Hematopoietic multipotent progenitor cell treated with erythropoietin and hydrocortisone succinate and interleukin-3 and kit ligand, for 17 days (in vitro differentiated cells): ENCODE data around the gene MYH7.

ENCODE experiments used
- DNase-seq: peaks from one replicate; pipeline ENCODE4 v3.0.0-alpha.2; 2015; ENCODE audit warnings: low spot score

MYH7 gene

DNA sequence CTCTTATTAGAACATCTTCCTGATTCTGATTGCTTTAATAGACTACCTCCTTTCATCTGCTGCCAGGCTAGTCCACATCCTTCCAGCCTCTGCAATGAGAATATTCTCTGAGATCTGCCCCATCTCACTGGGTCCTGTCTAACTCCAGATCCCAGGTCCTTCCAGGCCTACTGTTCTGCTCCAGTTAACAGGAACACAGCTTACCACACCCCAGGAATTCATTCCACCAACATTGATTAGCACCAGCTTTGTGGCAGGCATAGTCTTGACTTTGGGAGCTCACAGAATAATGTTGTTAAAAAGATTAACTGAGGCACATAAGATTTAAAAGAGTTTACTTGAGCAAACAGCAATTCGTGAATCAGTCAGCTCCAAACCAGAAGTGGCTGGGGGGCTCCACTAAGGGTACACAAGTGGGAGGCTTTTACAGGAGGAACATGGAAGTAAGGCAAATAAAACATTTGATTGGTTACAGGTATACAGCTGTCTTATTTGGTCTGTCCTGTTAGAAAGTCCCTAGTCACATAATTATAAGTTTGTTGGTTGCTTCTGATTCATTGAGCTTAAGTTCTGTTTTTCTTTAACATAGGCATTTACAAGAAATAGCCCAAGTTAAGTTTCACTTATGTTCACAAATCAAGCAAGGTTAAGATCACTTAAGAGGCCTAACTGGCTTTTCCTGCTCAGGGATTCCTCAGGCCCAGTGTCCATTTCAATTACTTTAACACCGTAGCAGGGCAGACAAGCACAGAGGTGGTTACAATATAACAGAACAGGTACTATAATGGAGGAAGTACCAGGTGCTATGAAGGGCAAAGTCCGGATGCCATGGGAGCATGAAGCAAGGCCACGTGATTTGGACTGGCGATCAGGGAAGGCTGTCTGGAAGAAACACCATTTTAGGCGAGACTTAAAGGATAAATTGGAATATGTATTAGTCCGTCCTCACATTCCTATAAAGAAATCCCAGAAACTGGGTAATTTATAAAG is 12.2 kb upstream of the MYH7 start:
- no peak for DNase-seq

DNA sequence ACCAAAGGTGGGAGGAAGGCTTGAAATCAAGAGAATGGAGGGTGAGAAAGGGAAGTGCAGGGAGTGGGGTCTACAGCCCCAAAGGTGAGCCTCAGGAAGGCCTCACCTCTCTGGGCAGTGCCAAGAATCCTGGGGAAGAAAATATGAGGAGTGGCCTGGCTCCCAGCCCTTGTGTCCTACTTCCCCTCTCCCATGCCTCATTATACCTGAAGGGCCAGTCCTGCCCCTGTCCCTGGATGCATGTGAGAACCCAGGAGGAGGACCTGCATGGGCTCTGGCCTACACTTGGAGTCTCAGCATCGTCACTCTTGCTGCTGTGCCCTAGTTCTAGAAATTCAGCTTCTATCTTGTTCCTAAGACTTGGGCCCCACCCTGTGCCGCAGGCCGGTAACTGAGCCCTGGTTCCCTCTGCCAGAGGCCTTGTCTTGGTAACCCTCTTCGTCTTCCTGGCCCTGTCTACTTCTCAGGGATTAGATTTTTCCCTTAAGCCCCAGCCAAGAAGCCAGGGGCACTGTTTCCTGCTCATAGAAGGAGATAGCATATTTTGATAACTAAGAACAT is 10.9 kb upstream of the MYH7 start:
- DNase-seq = no peak

DNA sequence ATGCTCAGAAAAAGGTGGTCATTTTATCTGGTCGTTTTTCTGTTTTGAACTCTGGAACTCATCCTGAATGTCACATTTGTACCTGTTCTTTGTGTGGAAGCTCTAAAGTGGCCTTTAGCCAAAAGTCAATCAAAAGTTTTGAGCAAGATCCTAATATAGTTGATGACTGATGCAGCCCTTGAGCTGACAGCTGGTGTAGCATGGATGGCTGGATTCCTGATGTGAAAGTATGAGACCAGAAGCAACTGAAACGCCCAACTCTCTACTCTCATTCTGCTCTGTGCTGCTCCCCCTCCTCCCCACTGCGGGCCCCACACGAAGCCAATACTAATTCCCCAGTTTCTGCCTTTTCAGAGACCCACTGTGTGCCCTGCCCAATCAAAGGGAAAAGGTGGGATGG is 10.3 kb upstream of the MYH7 start:
- DNase-seq = no peak

GRCh38 chr14:23444314-23444713 is 8.9 kb upstream of the MYH7 start:
- no peak for DNase-seq

- no peak for DNase-seq
Measured at GRCh38 chr14:23443881-23444280, 8.4 kb upstream of the MYH7 start.

GRCh38 chr14:23443411-23443812 is 8.0 kb upstream of the MYH7 start:
- no peak for DNase-seq

GRCh38 chr14:23442721-23443356 is 7.4 kb upstream of the MYH7 start:
- no peak for DNase-seq

DNA sequence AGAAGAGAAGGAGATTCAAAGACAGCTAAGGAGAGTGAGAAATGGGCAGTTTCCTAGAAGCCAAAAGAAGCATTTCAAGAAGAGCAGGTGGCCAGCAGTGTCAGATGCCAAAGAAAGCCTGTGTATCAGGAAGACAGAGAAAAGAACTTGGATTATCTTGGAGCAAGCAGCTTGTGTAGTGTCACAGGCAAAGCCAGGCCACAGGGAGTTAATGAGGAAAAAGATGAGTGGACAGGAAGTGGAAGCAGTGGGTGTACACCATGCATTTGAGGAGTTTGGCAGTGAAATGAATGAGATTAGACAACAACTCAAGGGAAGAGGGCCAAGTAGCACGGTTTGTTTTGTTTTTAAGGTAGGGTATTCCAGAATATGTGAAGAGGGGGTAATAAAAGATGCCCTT is 5.6 kb upstream of the MYH7 start:
- DNase-seq = no peak

GRCh38 chr14:23439107-23439835 is 3.8 kb upstream of the MYH7 start:
- DNase-seq = no peak

- no peak for DNase-seq
Measured at GRCh38 chr14:23438101-23438971, 2.9 kb upstream of the MYH7 start.

DNA sequence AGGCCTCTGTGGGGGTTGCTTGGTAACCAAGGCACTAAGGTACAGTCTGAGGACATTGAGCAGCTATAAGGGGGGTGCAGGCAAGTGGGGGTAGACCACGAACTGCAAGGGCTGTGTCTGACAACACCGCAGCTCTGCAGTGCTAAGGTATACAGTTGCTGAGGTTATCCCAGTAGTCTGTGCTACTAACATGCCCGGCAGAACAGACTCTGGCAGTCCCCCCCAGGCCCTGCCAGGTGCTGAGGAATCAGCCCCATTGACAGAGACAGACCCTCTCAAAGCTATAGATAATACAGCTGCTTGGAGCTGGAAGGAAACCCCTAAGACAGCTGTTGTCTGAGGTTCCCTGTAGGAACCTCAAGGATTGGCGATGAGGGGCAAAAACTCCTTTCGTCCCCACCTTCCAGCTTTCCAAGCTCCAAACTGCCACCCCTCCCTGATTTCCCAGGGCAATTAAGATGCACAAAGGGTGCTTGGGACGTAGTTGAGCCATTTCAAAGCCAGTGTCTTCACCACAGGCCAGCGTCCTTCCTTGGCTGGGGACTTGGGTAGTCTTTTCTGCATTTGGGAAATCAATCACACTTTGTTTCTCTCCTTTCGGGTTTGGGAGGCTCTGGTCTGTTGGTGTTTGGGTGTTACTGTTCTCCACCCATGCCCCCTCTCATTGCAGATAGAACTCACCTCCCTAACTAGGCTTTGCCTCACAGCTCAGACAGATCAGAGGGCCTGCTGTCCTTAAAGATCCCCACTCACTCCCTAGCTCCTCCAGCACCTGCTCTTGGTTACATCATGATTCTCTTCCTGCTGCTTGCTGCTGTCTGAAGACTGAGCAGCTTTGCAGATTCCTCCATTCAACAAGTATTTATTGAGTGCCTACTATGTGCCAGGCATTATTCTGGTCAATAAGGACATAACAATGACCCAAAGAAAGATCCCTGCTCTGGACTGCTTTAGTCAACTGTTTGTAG is 2.0 kb upstream of the MYH7 start:
- no peak for DNase-seq

DNA sequence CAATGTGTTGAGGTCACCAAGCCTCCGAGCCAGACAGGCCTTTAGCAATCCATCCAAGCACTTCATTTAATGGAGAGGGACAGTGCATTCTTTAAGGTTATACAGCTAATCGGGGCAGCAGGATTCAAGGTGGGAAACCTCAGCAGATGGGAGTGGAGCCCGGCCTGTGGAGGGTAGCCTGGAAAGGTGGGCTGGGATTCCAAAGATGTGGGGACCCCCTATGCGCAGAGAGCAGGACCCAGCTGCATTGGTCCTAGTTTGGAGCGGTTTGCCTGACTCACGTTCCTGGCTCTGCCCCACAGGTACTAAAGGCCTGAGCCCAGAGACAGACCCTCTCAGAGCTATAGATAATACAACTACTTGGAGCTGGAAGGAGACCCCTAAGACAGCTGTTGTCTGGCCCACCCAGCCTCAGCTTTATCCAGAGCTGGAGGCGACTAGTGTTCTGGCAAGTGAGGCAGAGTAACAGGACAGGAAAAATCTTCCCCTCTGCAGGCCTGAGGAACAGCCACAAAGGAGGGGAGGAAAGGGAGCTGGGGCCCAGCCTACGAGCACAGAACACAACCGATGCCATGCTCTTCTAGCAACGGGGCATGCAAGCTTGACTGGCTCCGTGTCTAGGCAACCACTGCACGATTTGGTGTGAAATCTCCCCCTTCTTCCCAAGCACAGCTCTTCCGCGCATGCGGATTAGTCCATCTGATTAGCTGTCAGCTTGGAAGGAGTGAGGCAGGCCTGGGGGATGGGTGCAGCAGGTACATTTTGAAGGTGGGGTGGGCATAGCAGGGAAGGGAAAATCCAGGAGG is 1.1 kb upstream of the MYH7 start:
- DNase-seq = no peak

GRCh38 chr14:23434488-23435222 is 805 bp downstream of the MYH7 start:
- DNase-seq = no peak

DNA sequence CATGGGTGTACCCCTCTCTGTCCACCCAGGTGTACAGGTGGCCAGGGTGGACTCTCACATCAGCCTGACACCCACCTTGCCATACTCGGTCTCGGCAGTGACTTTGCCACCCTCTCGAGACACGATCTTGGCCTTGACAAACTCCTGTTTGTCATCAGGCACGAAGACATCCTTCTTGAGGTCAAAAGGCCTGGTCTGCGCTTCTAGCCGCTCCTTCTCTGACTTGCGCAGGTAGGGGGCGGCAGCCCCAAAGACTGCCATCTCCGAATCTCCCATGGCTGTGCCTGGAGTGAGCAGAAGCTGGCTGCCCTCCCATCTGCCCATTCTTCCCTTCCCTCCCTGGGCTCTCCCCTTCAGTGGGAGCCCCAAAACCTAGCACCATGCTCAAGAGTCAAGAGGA is 2.0 kb downstream of the MYH7 start:
- DNase-seq = no peak

DNA sequence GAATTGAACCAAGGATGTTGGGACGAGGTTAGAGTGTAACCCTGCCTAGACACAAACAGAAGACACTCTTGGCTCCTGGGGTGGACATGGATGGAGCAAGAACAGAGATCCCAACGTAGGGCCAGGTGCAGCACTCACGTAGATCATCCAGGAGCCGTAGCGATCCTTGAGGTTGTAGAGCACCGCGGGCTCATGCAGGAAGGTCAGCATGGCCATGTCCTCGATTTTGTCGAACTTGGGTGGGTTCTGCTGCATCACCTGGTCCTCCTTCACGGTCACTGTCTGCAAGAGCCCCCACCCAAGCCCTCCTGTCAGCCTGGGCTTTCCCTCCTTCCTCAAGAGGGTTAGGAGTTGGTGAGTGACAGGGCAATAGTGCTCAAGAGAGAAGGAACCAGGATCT is 2.5 kb downstream of the MYH7 start:
- no peak for DNase-seq

- no peak for DNase-seq
Measured at GRCh38 chr14:23432102-23432925, 3.1 kb downstream of the MYH7 start.

DNA sequence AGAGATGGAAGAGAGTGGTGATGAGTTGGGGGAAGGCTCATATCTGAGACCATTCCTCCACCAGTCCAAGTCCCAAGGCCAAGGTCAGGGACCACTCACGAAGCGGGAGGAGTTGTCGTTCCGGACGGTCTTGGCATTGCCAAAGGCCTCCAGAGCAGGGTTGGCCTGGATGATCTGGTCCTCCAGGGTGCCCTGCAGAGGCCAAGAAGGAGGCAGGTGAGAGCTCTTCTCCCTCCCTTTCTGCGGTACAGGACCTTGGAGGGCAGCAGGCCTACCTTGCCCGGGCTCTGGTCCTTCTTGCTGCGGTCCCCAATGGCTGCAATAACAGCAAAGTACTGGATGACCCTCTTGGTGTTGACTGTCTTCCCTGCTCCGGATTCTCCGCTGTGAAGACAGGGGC is 4.0 kb downstream of the MYH7 start:
- no peak for DNase-seq

DNA sequence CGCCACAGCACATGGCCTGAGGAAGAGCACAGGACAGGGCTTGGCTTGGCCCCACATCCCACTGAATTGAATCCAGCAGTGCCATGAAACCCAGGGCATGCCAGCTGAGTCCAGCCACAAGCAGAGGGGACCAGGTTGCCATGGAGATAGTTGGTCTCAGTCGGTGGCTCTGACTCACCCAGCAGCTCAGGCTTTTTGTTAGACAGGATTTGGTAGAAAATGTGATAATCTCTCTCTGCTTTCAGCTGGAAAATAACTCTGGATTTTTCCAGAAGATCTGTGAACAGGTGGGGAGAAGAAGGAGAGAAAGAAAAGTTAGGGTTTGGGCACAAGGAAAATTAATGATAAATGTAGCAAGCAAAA is 4.8 kb downstream of the MYH7 start:
- no peak for DNase-seq
